Fibroblast of upper back skin (primary cell): ENCODE measurements around the gene ACYP2.

Source experiments
- DNase-seq: peaks from one replicate; pipeline ENCODE4 v3.0.0-alpha.2; 2013

Gene ACYP2

DNA sequence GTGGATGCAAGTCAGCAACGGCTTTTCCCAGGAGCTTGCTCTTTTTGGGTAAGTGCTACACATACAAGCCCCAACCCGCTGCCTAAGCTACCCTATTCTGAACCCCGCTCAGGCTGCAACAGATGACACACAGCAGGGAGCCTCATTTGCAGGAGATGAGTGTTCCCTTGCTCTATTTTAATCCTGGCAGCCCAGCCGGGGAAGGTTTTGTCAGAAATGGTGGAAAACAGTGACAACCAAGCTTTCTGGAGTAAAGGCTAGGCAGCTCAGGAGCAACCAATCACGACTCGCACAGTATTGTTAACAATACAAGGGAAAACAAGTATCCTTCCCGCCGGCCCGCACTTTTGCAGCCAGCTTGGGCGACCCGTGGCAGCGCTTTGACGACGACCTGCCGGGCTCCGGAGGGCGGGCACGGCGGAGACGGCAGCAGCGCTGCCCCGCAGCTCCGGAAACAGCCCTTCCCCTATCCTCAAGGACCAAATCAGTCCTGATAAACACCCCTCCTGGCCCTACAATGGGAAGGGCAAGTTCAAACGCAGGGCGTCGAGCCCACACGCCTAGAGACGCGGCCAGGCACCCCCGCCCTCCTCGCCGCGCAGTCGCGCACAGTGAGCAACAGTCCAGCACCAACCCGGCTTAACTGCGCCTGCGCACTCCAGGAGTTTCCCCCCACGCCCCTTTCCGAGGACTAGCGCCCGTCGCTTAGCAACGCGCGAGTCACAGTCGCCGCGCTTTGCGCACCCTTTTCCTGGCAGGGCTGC is 214.9 kb downstream of the ACYP2 start:
- DNase-seq = peak; percentile 95

- DNase-seq = no peak
Observed at GRCh38 chr2:54330926-54331835, 215.8 kb downstream of the ACYP2 start.

- DNase-seq = peak; percentile 47
Observed at GRCh38 chr2:54332386-54332785, 217.0 kb downstream of the ACYP2 start.

DNA sequence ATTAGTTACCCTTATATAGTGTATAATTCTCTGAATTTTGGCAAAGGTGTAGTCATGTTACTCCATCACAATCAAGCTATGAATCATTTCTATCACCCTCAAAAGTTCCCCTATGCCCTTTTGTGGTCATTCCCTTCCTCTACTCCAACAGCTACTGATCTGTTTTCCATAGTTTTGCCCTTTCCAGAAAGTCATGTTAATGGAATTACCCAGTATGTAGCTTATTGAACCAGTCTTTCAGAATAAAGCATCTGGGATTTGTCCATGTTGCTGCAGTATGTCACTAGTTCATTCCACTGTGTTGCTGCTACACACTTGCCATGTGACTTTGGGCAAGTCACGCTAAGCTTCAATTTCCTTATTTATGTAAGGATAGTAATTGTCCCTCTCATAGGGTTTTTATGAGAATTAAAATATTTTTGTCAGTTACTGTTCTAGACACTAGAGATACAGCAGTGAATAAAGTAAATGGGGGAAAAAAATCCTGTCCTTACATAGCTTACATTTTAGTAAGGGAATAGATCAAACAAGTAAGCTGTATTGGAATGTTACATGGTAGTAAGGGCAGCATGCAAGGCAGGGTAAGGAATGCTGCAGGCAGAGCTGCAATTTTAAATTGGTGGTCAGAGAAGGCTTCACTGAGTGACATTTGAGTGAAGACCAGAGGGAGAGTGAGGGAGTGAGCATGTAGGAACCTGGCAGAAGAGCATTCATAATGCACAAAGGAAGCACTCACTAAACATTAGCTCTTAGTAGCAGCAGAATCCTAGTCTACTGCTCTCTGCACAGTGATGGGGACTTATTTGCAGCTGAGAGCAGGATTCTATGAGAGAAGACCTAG is 220.9 kb downstream of the ACYP2 start:
- peak; percentile 90 for DNase-seq

DNA sequence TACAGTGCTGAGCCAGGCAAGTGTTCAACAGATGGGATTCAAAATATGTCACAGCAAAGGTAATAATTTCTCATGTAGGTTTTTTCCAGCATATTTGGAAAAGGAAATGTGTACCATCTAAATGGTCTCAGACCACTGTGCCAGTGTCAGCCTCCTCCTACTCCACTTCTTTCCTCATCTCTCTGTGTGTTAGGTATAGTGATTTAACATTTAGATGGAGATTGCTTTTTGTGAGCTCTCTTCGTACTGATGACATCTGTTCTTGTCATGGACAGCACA is 221.5 kb downstream of the ACYP2 start:
- DNase-seq = no peak

DNA sequence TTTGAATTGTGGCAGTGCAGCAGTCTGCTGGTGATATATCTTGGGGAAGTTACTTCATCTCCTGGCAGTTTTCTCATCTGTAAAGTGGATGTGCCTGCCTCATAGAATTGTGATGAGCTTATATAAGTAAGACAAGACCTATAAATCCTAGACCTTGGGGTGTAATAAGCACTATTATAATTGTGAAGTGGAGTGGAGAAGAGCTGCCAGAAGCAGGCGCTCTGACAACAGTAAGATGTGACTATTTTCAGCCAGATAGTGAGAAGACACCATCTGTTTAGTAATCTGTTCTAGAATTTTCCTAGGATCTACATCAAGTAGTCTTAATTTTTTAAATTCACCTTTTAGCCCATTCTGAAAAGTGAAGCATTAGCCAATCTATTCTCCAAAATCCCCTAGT is 226.2 kb downstream of the ACYP2 start:
- DNase-seq = no peak

- DNase-seq = no peak
Observed at GRCh38 chr2:54342603-54343002, 227.2 kb downstream of the ACYP2 start.

GRCh38 chr2:54347622-54348021 is 232.2 kb downstream of the ACYP2 start:
- DNase-seq = no peak

GRCh38 chr2:54348646-54349045 is 233.2 kb downstream of the ACYP2 start:
- peak; percentile 27 for DNase-seq

DNA sequence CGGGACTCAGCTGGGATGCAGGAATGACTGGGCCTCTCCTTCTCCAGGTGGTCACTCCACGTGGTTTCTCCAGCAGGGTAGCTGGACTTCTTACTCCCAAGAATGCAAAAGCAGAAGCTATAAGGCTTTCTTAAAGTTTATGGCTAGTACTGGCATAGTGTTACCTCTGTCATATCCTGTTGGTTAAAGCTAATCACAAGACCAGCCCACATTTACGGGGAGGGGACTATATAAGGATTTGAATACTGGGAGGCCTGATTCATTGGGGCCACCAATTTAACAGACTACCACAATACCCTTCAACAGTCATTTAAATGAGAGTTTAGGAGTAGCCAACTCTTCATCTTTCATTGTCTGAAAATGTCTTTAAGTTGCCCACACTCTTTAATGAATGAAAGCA is 235.0 kb downstream of the ACYP2 start:
- DNase-seq = no peak

- DNase-seq = no peak
Observed at GRCh38 chr2:54353216-54353615, 237.8 kb downstream of the ACYP2 start.
